ENCODE data around the gene PIEZO2. TPM values are rescaled to one million over a fixed set of nuclear protein-coding genes. Genes with fewer than 3 reads are reported as not detected.

PIEZO2 gene
- total and polyA plus RNA-seq, 2 experiments from 2014 or later: 24.5 to 70.8 TPM

- Histone ChIP-seq H4K20me1 (ENCODE audit: insufficient read depth, poor library complexity, severe bottlenecking) (no peaks in the 10 kb centered on the region), H3K4me1 (ENCODE audit: insufficient read depth) (no peaks in the 10 kb centered on the region), H3K27ac (no peak overlapping the region), H2AFZ (no peak overlapping the region), H3K9me2 (replicated peaks; ENCODE audit: insufficient read depth) (no peaks in the 10 kb centered on the region), H3K36me3 (replicated peaks; ENCODE audit: insufficient read depth, low read depth) (no peaks in the 10 kb centered on the region), H3K79me2 (no peaks in the 10 kb centered on the region), H3K4me2 (no peak overlapping the region), H3K27me3 (no peaks in the 10 kb centered on the region), H3K4me3 (no peak overlapping the region), H3K9me3 (ENCODE audit: low read depth) (no peaks in the 10 kb centered on the region)
- DNase-seq (ENCODE audit: low spot score): no peak
- WGBS (ENCODE audit: low lambda C conversion rate, missing lambda C conversion rate): 72% methylated on average over 8 of the region's 8 CpGs
- TF ChIP-seq EZH2 (IDR thresholded peaks at IDR 0.05; ENCODE audit: borderline replicate concordance): no peak
- TF ChIP-seq EZH2phosphoT487 (IDR thresholded peaks at IDR 0.05; ENCODE audit: low read depth, severe bottlenecking, unreplicated experiment): no peak
- no peak for TF ChIP-seq CTCF (IDR thresholded peaks at IDR 0.05; ENCODE audit: poor library complexity)
Observed at GRCh38 chr18:10687161-10687925, 462.0 kb downstream of the PIEZO2 start.

GRCh38 chr18:10686308-10686707, 463.1 kb downstream of the PIEZO2 start:
- H3K4me2 ChIP-seq: no peak overlapping the region
- H3K36me3 ChIP-seq (replicated peaks; ENCODE audit: insufficient read depth, low read depth): no peaks in the 10 kb centered on the region
- no peaks in the 10 kb centered on the region for H4K20me1 ChIP-seq (ENCODE audit: insufficient read depth, poor library complexity, severe bottlenecking)
- H3K9me2 ChIP-seq (replicated peaks; ENCODE audit: insufficient read depth): no peaks in the 10 kb centered on the region
- no peak for DNase-seq (ENCODE audit: low spot score)
- no peaks in the 10 kb centered on the region for H3K79me2 ChIP-seq
- no peaks in the 10 kb centered on the region for H3K9me3 ChIP-seq (ENCODE audit: low read depth)
- H2AFZ ChIP-seq: no peak overlapping the region
- no peaks in the 10 kb centered on the region for H3K4me1 ChIP-seq (ENCODE audit: insufficient read depth)
- no peak for TF ChIP-seq CTCF (IDR thresholded peaks at IDR 0.05; ENCODE audit: poor library complexity)
- WGBS (ENCODE audit: low lambda C conversion rate, missing lambda C conversion rate): 0% methylated on average over 1 of the region's 1 CpG
- H3K27ac ChIP-seq: no peak overlapping the region
- H3K4me3 ChIP-seq: no peak overlapping the region
- H3K27me3 ChIP-seq: no peaks in the 10 kb centered on the region

- no peaks in the 10 kb centered on the region for H3K4me1 ChIP-seq (ENCODE audit: insufficient read depth)
- H2AFZ ChIP-seq: no peak overlapping the region
- TF ChIP-seq CTCF (IDR thresholded peaks at IDR 0.05; ENCODE audit: poor library complexity): no peak
- TF ChIP-seq EZH2 (IDR thresholded peaks at IDR 0.05; ENCODE audit: borderline replicate concordance): no peak
- TF ChIP-seq EZH2phosphoT487 (IDR thresholded peaks at IDR 0.05; ENCODE audit: low read depth, severe bottlenecking, unreplicated experiment): no peak
- H3K9me2 ChIP-seq (replicated peaks; ENCODE audit: insufficient read depth): no peaks in the 10 kb centered on the region
- H3K27me3 ChIP-seq: no peaks in the 10 kb centered on the region
- H3K79me2 ChIP-seq: no peaks in the 10 kb centered on the region
- no peak overlapping the region for H3K4me3 ChIP-seq
- no peaks in the 10 kb centered on the region for H3K36me3 ChIP-seq (replicated peaks; ENCODE audit: insufficient read depth, low read depth)
- no peak for DNase-seq (ENCODE audit: low spot score)
- H3K9me3 ChIP-seq (ENCODE audit: low read depth): no peaks in the 10 kb centered on the region
- H3K4me2 ChIP-seq: no peak overlapping the region
- WGBS (ENCODE audit: low lambda C conversion rate, missing lambda C conversion rate): 94% methylated on average over 15 of the region's 15 CpGs
- no peak overlapping the region for H3K27ac ChIP-seq
- no peaks in the 10 kb centered on the region for H4K20me1 ChIP-seq (ENCODE audit: insufficient read depth, poor library complexity, severe bottlenecking)
Observed at GRCh38 chr18:10685484-10685883, 463.9 kb downstream of the PIEZO2 start.

Measured in hepatocyte (in vitro differentiated cells).